OCI-LY1 (cell line): ENCODE results near the gene ORM2.

Experiments used
- H2AFZ ChIP-seq: fragments of 200-600 bp; sonication (generic), shearing (Covaris generic); 2 replicates; pipeline ENCODE4 v1.6.0; 2014; ENCODE audit warnings: antibody characterized with exemption, mild to moderate bottlenecking, low read length
- H3F3A ChIP-seq: fragments of 200-600 bp; sonication (generic), shearing (Covaris generic); 2 replicates; pipeline ENCODE4 v1.6.0; 2014; ENCODE audit warnings: mild to moderate bottlenecking, antibody characterized with exemption, low read length, moderate library complexity; ENCODE audit not compliant: insufficient read depth
- H3K27ac ChIP-seq: fragments of 200-600 bp; sonication (generic); 2 replicates; pipeline ENCODE4 v1.5.1; 2014; ENCODE audit warnings: low read length, mixed run types, mild to moderate bottlenecking, low read depth; ENCODE audit not compliant: poor library complexity, severe bottlenecking
- H3K27me3 ChIP-seq: fragments of 200-600 bp; sonication (generic); 2 replicates; pipeline ENCODE4 v1.6.0; 2014; ENCODE audit warnings: antibody characterized with exemption, mild to moderate bottlenecking, low read length, moderate library complexity; ENCODE audit not compliant: insufficient read depth
- H3K36me3 ChIP-seq: fragments of 200-600 bp; sonication (generic); 2 replicates; pipeline ENCODE4 v1.6.1; 2014; ENCODE audit warnings: mild to moderate bottlenecking, antibody characterized with exemption, low read length, moderate library complexity, mixed read lengths; ENCODE audit not compliant: insufficient read depth
- H3K4me1 ChIP-seq: fragments of 200-600 bp; sonication (generic); 2 replicates; pipeline ENCODE4 v1.5.1; 2014; ENCODE audit warnings: mild to moderate bottlenecking, low read length, moderate library complexity; ENCODE audit not compliant: insufficient read depth, severe bottlenecking
- H3K4me2 ChIP-seq: fragments of 200-600 bp; sonication (generic), shearing (Covaris generic); 2 replicates; pipeline ENCODE4 v1.6.1; 2014; ENCODE audit warnings: low read length
- H3K4me3 ChIP-seq: fragments of 200-600 bp; sonication (generic); 2 replicates; pipeline ENCODE4 v1.5.1; 2014; ENCODE audit warnings: low read length, low read depth, mild to moderate bottlenecking, mixed read lengths; ENCODE audit not compliant: poor library complexity, severe bottlenecking
- H3K79me2 ChIP-seq: fragments of 200-600 bp; shearing (Covaris generic); 2 replicates; pipeline ENCODE4 v1.6.1; 2016; ENCODE audit warnings: mixed run types, low read length, mixed read lengths; ENCODE audit not compliant: insufficient read depth
- H3K9ac ChIP-seq: fragments of 200-600 bp; sonication (generic), shearing (Covaris generic); 2 replicates; pipeline ENCODE4 v1.6.1; 2014; ENCODE audit warnings: mild to moderate bottlenecking, low read length, mixed read lengths
- H3K9me2 ChIP-seq: fragments of 200-600 bp; sonication (generic), shearing (Covaris generic); 2 replicates; pipeline ENCODE4 v1.6.1; 2014; ENCODE audit warnings: low read depth, mild to moderate bottlenecking, low read length, mixed read lengths
- H3K9me3 ChIP-seq: fragments of 200-600 bp; shearing (Covaris generic); 2 replicates; pipeline ENCODE4 v1.6.1; 2014; ENCODE audit warnings: low read length, mixed read lengths
- H4K20me1 ChIP-seq: fragments of 200-600 bp; sonication (generic), shearing (Covaris generic); 2 replicates; pipeline ENCODE4 v1.6.0; 2016; ENCODE audit warnings: mild to moderate bottlenecking, low read length; ENCODE audit not compliant: insufficient read depth
- EZH2 ChIP-seq: fragments of 200-600 bp; sonication (generic), shearing (Covaris generic); IDR thresholded peaks from 2 replicates; pipeline ENCODE4 v1.8.0; 2017; ENCODE audit warnings: borderline replicate concordance, mixed run types, mild to moderate bottlenecking, antibody characterized with exemption, low read length, moderate library complexity, mixed read lengths
- TF ChIP-seq, protein P1 (sequence below): fragments of 200-600 bp; sonication (generic), shearing (Covaris generic); IDR thresholded peaks from 2 replicates; pipeline ENCODE4 v1.5.1; 2017; ENCODE audit warnings: mild to moderate bottlenecking, antibody characterized with exemption, low read length, moderate library complexity, mixed read lengths

ORM2 gene

GRCh38 chr9:114282104-114282485 lies 47.6 kb upstream of the ORM2 start:
- H3K79me2 ChIP-seq = no peaks in the 10 kb centered on the region
- no peak overlapping the region for H2AFZ ChIP-seq
- H3K4me2 ChIP-seq = no peak overlapping the region
- no peaks in the 10 kb centered on the region for H4K20me1 ChIP-seq
- H3F3A ChIP-seq = no peaks in the 10 kb centered on the region
- no peaks in the 10 kb centered on the region for H3K9me3 ChIP-seq
- H3K36me3 ChIP-seq = no peaks in the 10 kb centered on the region
- no peak overlapping the region for H3K9ac ChIP-seq
- H3K4me1 ChIP-seq = no peaks in the 10 kb centered on the region
- 0 out of 2 replicates have a peak, but pooled peaks cover 6% of the 10 kb centered on the region for H3K27me3 ChIP-seq
- no peak for TF ChIP-seq EZH2
- TF ChIP-seq, protein P1, sequence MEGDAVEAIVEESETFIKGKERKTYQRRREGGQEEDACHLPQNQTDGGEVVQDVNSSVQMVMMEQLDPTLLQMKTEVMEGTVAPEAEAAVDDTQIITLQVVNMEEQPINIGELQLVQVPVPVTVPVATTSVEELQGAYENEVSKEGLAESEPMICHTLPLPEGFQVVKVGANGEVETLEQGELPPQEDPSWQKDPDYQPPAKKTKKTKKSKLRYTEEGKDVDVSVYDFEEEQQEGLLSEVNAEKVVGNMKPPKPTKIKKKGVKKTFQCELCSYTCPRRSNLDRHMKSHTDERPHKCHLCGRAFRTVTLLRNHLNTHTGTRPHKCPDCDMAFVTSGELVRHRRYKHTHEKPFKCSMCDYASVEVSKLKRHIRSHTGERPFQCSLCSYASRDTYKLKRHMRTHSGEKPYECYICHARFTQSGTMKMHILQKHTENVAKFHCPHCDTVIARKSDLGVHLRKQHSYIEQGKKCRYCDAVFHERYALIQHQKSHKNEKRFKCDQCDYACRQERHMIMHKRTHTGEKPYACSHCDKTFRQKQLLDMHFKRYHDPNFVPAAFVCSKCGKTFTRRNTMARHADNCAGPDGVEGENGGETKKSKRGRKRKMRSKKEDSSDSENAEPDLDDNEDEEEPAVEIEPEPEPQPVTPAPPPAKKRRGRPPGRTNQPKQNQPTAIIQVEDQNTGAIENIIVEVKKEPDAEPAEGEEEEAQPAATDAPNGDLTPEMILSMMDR = no peak
- no peaks in the 10 kb centered on the region for H3K9me2 ChIP-seq
- H3K4me3 ChIP-seq = no peak overlapping the region
- H3K27ac ChIP-seq = no peak overlapping the region

GRCh38 chr9:114282507-114282906 lies 47.2 kb upstream of the ORM2 start:
- TF ChIP-seq EZH2 = no peak
- TF ChIP-seq, protein P1 = no peak
- Histone ChIP-seq H3K4me1 (no peaks in the 10 kb centered on the region), H3K9ac (no peak overlapping the region), H3K9me3 (no peaks in the 10 kb centered on the region), H3K4me3 (no peak overlapping the region), H3K4me2 (no peak overlapping the region), H4K20me1 (no peaks in the 10 kb centered on the region), H3F3A (no peaks in the 10 kb centered on the region), H3K27ac (no peak overlapping the region), H3K9me2 (no peaks in the 10 kb centered on the region), H2AFZ (no peak overlapping the region), H3K79me2 (no peaks in the 10 kb centered on the region), H3K36me3 (no peaks in the 10 kb centered on the region), H3K27me3 (0 out of 2 replicates have a peak, but pooled peaks cover 6% of the 10 kb centered on the region)

DNA sequence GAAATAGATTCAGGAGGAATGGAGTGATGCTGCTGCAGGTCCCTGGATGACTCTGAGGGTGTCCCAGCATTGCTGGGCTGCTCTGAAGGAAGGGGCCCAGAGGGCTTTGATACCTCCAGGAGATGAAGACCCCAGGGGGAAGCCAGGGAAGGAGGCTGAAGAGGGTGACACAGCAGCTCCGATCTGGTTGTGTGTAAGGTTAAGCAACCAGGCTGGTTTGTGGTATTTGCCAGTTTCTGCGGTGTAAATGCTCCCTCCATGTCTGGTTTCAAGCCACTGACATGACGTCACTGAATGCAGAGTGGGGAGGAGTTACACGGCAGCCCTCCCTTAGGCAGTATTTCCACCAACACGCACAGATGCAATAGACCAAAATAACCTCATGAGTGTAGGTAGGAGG lies 46.7 kb upstream of the ORM2 start:
- Histone ChIP-seq H3K4me2 (no peak overlapping the region), H3K9me2 (no peaks in the 10 kb centered on the region), H3K79me2 (no peaks in the 10 kb centered on the region), H3K9ac (no peak overlapping the region), H3K27me3 (0 out of 2 replicates have a peak, but pooled peaks cover 6% of the 10 kb centered on the region), H3K9me3 (no peaks in the 10 kb centered on the region), H3K4me1 (no peaks in the 10 kb centered on the region), H3K4me3 (no peak overlapping the region), H3K36me3 (no peaks in the 10 kb centered on the region), H2AFZ (no peak overlapping the region), H3K27ac (no peak overlapping the region), H3F3A (no peaks in the 10 kb centered on the region), H4K20me1 (no peaks in the 10 kb centered on the region)
- TF ChIP-seq, protein P1 = no peak
